AG04450 (cell line): ENCODE data around the gene MRPS10. TPM values are rescaled to one million over a fixed set of nuclear protein-coding genes. Genes with fewer than 3 reads are reported as not detected.
A peak's percentile ranks its signal among the peaks of the same experiment; 100 is the strongest.
"Not testable (repeated sequence)": the region's sequence is repeated elsewhere in the genome, so short reads cannot be mapped to it uniquely, and the experiment has no call there.

Experiments
- CTCF ChIA-PET: fragments of 300-600, 350-600 bp; formaldehyde crosslinking; extraction: SDS; loops from one replicate; lab custom pipeline; 2022; ENCODE audit warnings: antibody characterized with exemption, inconsistent platforms; lab: Charles Lee
- POLR2A ChIA-PET: fragments of 350-600 bp; formaldehyde crosslinking; extraction: SDS; loops from one replicate; lab custom pipeline; 2021; ENCODE audit warnings: antibody characterized with exemption, inconsistent platforms; lab: Yijun Ruan, JAX
- DNase-seq: peaks from one replicate; pipeline ENCODE4 v3.0.0-alpha.2; 2011; ENCODE audit warnings: low read depth, low spot score
- H3K27ac ChIP-seq: one replicate; pipeline ENCODE4 v1.5.1; 2012; ENCODE audit warnings: low read depth, low read length, control low read depth
- H3K27me3 ChIP-seq: one replicate; pipeline ENCODE4 v1.6.0; 2012; ENCODE audit warnings: low read length; ENCODE audit not compliant: control insufficient read depth, insufficient read depth
- H3K4me3 ChIP-seq: 2 replicates; pipeline ENCODE4 v1.5.1; 2011; ENCODE audit warnings: mild to moderate bottlenecking, low read depth, low read length, control low read depth
- H3K9me3 ChIP-seq: 2 replicates; pipeline ENCODE4 v1.5.1; 2012; ENCODE audit warnings: low read length; ENCODE audit not compliant: control insufficient read depth, insufficient read depth
- CTCF ChIP-seq: IDR thresholded peaks from 2 replicates; pipeline ENCODE4 v1.5.1; 2011; ENCODE audit warnings: low read depth, low read length, control low read depth, inconsistent platforms
- polyA plus RNA-seq: library from polyadenylated mRNA; depleted of rRNA; stranded (reverse); fragments of >200 nt; gene quantifications from 2 replicates; pipeline ENCODE4 v1.2.3, GENCODE V29; 2011

The MRPS10 gene
- polyA plus RNA-seq, 1 experiment, result 63.2 TPM

- no peak for TF ChIP-seq CTCF
- H3K9me3 ChIP-seq, result no peaks in the 10 kb centered on the region
- ChIA-PET POLR2A (no interaction called here), CTCF (interaction anchor here (1.9 to 6.6 kb wide), 2 partner anchors 132 to 336 kb away, joined by 12 to 172 read pairs; no protein-coding TSS in a partner anchor)
- no peak for DNase-seq
- no peak overlapping the region for H3K4me3 ChIP-seq
- no peaks in the 10 kb centered on the region for H3K27me3 ChIP-seq
- H3K27ac ChIP-seq, result no peak overlapping the region
Measured at GRCh38 chr6:42211726-42212125, 5.9 kb downstream of the MRPS10 start.

- no peak overlapping the region for H3K4me3 ChIP-seq
- ChIA-PET POLR2A (no interaction called here), CTCF (interaction anchor here (1.9 kb wide), 1 partner anchor 337 kb away, joined by 12 read pairs; no protein-coding TSS in a partner anchor)
- no peak for TF ChIP-seq CTCF
- DNase-seq, result no peak
- H3K27ac ChIP-seq, result no peak overlapping the region
- H3K9me3 ChIP-seq, result no peaks in the 10 kb centered on the region
- H3K27me3 ChIP-seq, result no peaks in the 10 kb centered on the region
Measured at GRCh38 chr6:42210551-42210950, 7.1 kb downstream of the MRPS10 start.

- H3K27ac ChIP-seq, DNase-seq, H3K27me3 ChIP-seq, H3K4me3 ChIP-seq, H3K9me3 ChIP-seq: not testable (repeated sequence)
- ChIA-PET CTCF (interaction anchor here (1.1 kb wide), 1 partner anchor 340 kb away, joined by 6 read pairs; no protein-coding TSS in a partner anchor), POLR2A (interaction anchor here (0.6 to 0.7 kb wide), 2 partner anchors 43 to 425 kb away, joined by 3 to 6 read pairs; no protein-coding TSS in a partner anchor)
Measured at GRCh38 chr6:42207559-42207958, 10.1 kb downstream of the MRPS10 start.

- Histone ChIP-seq H3K4me3 (no peak overlapping the region), H3K27me3 (no peaks in the 10 kb centered on the region), H3K9me3 (no peaks in the 10 kb centered on the region), H3K27ac (no peak overlapping the region)
- CTCF ChIA-PET, result interaction anchor here (8.4 kb wide), 1 partner anchor 10 kb away, joined by 58 read pairs; no protein-coding TSS in a partner anchor
- no peak for DNase-seq
- POLR2A ChIA-PET, result interaction anchor here (0.9 kb wide), 1 partner anchor 125 kb away, joined by 5 read pairs; no protein-coding TSS in a partner anchor
- no peak for TF ChIP-seq CTCF
Measured at GRCh38 chr6:42204768-42205282, 12.8 kb downstream of the MRPS10 start.

- no peak for DNase-seq
- Histone ChIP-seq H3K9me3 (no peaks in the 10 kb centered on the region), H3K27ac (no peak overlapping the region), H3K27me3 (no peaks in the 10 kb centered on the region), H3K4me3 (no peak overlapping the region)
- TF ChIP-seq CTCF, result no peak
- POLR2A ChIA-PET, result interaction anchor here (0.6 to 0.8 kb wide), 3 partner anchors 12 to 66 kb away, joined by 3 read pairs; no protein-coding TSS in a partner anchor
- CTCF ChIA-PET, result interaction anchor here (1.2 to 8.4 kb wide), 3 partner anchors 12 to 99 kb away, joined by 3 to 58 read pairs (median 4); partner anchors contain the start of gene MRPS10
Measured at GRCh38 chr6:42203183-42203582, 14.5 kb downstream of the MRPS10 start.

- ChIA-PET CTCF (interaction anchor here (1.2 to 8.4 kb wide), 4 partner anchors 12 to 345 kb away, joined by 3 to 58 read pairs (median 14); partner anchors contain the start of gene MRPS10), POLR2A (interaction anchor here (0.6 kb wide), 2 partner anchors 46 to 65 kb away, joined by 3 read pairs; no protein-coding TSS in a partner anchor)
- not testable (repeated sequence) for H3K9me3 ChIP-seq, H3K27me3 ChIP-seq, H3K4me3 ChIP-seq, DNase-seq
- peak overlapping the region; percentile 21 for H3K27ac ChIP-seq
Measured at GRCh38 chr6:42202131-42202915, 15.3 kb downstream of the MRPS10 start.
